Stomach (tissue), 9 donors: ENCODE results near the gene ST6GALNAC5. TPM values are rescaled to one million over a fixed set of nuclear protein-coding genes. Genes with fewer than 3 reads are reported as not detected.

ENCODE experiments used
- DNase-seq, 2 donors: peaks; one replicate each; pipeline versions ENCODE4 v3.0.0 to v3.0.0-alpha.2; 2013 to 2019
- H3K27ac ChIP-seq, 5 donors: fragments of 200-600 bp in 4 of 5; sonication (generic) in 4 of 5; one replicate each; pipeline ENCODE4 v1.5.1; 2013 to 2019; ENCODE audit warnings: mild to moderate bottlenecking in 1 of 5, moderate library complexity in 1 of 5
- H3K27me3 ChIP-seq, 3 donors: fragments of 200-600 bp; sonication (generic); one replicate each; pipeline ENCODE4 v1.5.1; 2017 to 2019; ENCODE audit warnings: mixed run types in 1 of 3
- H3K36me3 ChIP-seq, 4 donors: fragments of 200-600 bp; sonication (generic); 1 replicate in 3 of 4; 2 replicates in 1 of 4; pipeline ENCODE4 v1.5.1; 2016 to 2019
- H3K4me1 ChIP-seq, 4 donors: fragments of 200-600 bp; sonication (generic); one replicate each; pipeline ENCODE4 v1.5.1; 2016 to 2019
- H3K4me3 ChIP-seq, 4 donors: fragments of 200-600 bp; sonication (generic) in 3 of 4; one replicate each; pipeline ENCODE4 v1.5.1; 2016 to 2019; ENCODE audit warnings: mild to moderate bottlenecking in 1 of 4
- H3K9me3 ChIP-seq, 4 donors: fragments of 200-600 bp; sonication (generic); one replicate each; pipeline ENCODE4 v1.5.1; 2016 to 2019
- CTCF ChIP-seq, 7 experiments: fragments of 450-650 bp in 4 of 7; fragments of 200-600 bp in 3 of 7; sonication (generic) in 3 of 7; IDR thresholded peaks; one replicate each; pipeline ENCODE4 v1.5.1; 2016 to 2019; ENCODE audit warnings: antibody characterized with exemption in 7 of 7, control low read depth in 2 of 7, mild to moderate bottlenecking in 1 of 7
- EP300 ChIP-seq: sonication (generic); formaldehyde crosslinking; IDR thresholded peaks from one replicate; pipeline ENCODE4 v1.6.1; 2017; ENCODE audit warnings: antibody characterized with exemption
- POLR2A ChIP-seq, 4 donors: fragments of 450-650 bp; IDR thresholded peaks; one replicate each; pipeline ENCODE4 v1.6.1; 2016; ENCODE audit warnings: antibody characterized with exemption in 4 of 4, control low read depth in 2 of 4, mild to moderate bottlenecking in 1 of 4, moderate library complexity in 1 of 4
- POLR2AphosphoS5 ChIP-seq, 3 donors: sonication (generic); formaldehyde crosslinking; IDR thresholded peaks; one replicate each; pipeline ENCODE4 v1.6.1; 2016; ENCODE audit warnings: antibody characterized with exemption in 3 of 3
- WGBS, 5 donors: extraction: QIAGEN DNeasy Blood & Tissue Kit in 3 of 5; methylation state at CpG; one replicate each; pipeline versions ENCODE4 v1.1.5 to v1.1.7; 2013 to 2018; 5-methylcytosine and 5-hydroxymethylcytosine counted together
- intact Hi-C: fragments of 100-400 bp; cut with DNase I; formaldehyde crosslinking; loops from one replicate; pipeline ENCODE4 v1.15.1; 2023; ENCODE audit warnings: low total_unique reads
- polyA plus RNA-seq, 3 donors: library from polyadenylated mRNA; stranded (reverse); fragments of 200-250 nt; gene quantifications; one replicate each; pipeline ENCODE4 v1.2.3, GENCODE V29; 2013
- total RNA-seq, 5 donors: library from RNA; depleted of rRNA; stranded (reverse); fragments of >200 nt; gene quantifications; one replicate each; pipeline versions ENCODE4 v1.1.0 to v1.2.3, GENCODE V29; 2014 to 2016
- donor health status: healthy with polysubstance abuse.
- donor health status: Bipolar disorder and iron deficiency.
- donor health status: healthy.

The ST6GALNAC5 gene
- total and polyA plus RNA-seq, 8 donors, result 1.3 to 22.0 (median 2.9) TPM; not detected in 1

- Histone ChIP-seq H3K4me1 (no peaks in the 10 kb centered on the region), H3K27ac (no peak overlapping the region), H3K4me3 (no peak overlapping the region), H3K9me3 (no peaks in the 10 kb centered on the region), H3K27me3 (no peaks in the 10 kb centered on the region), H3K36me3 (no peaks in the 10 kb centered on the region)
- intact Hi-C loops, result no loop called here
- no peak for TF ChIP-seq POLR2AphosphoS5 (IDR thresholded peaks at IDR 0.05)
- no peak for TF ChIP-seq CTCF (IDR thresholded peaks at IDR 0.05)
- TF ChIP-seq EP300, result no peak
- TF ChIP-seq POLR2A (IDR thresholded peaks at IDR 0.05), result no peak
- DNase-seq, result no peak
Measured at GRCh38 chr1:76948846-76949245, 81.6 kb downstream of the ST6GALNAC5 start.

- TF ChIP-seq POLR2AphosphoS5 (IDR thresholded peaks at IDR 0.05) (no peak), EP300 (no peak), CTCF (IDR thresholded peaks at IDR 0.05) (no peak), POLR2A (IDR thresholded peaks at IDR 0.05) (no peak)
- no peak overlapping the region for H3K27ac ChIP-seq
- no peaks in the 10 kb centered on the region for H3K36me3 ChIP-seq
- H3K27me3 ChIP-seq, result no peaks in the 10 kb centered on the region
- no peaks in the 10 kb centered on the region for H3K4me1 ChIP-seq
- H3K4me3 ChIP-seq, result no peak overlapping the region
- H3K9me3 ChIP-seq, result no peaks in the 10 kb centered on the region
- no peak for DNase-seq
- WGBS, 5 donors, result 58 to 77% (median 72%) methylated on average over 3 of the region's 3 CpGs
- intact Hi-C loops, result no loop called here
Measured at GRCh38 chr1:76949503-76949902, 82.2 kb downstream of the ST6GALNAC5 start.

- Histone ChIP-seq H3K4me1 (peaks cover 0 to 7% (median 0%) of the 10 kb centered on the region in 4 donors), H3K4me3 (no peak overlapping the region), H3K27ac (no peak overlapping the region), H3K36me3 (no peaks in the 10 kb centered on the region), H3K27me3 (no peaks in the 10 kb centered on the region), H3K9me3 (no peaks in the 10 kb centered on the region)
- intact Hi-C loops, result no loop called here
- DNase-seq, result no peak
- no peak for TF ChIP-seq POLR2A (IDR thresholded peaks at IDR 0.05)
- no peak for TF ChIP-seq CTCF (IDR thresholded peaks at IDR 0.05)
- TF ChIP-seq POLR2AphosphoS5 (IDR thresholded peaks at IDR 0.05), result no peak
- no peak for TF ChIP-seq EP300
- 77 to 91% (median 83%) methylated on average over 2 of the region's 2 CpGs for WGBS, 5 donors
Measured at GRCh38 chr1:76950306-76950705, 83.0 kb downstream of the ST6GALNAC5 start.

- DNase-seq, result no peak
- intact Hi-C loops, result no loop called here
- WGBS, 5 donors, result 24 to 45% (median 43%) methylated on average over 2 of the region's 2 CpGs
- Histone ChIP-seq H3K27ac (no peak overlapping the region), H3K36me3 (no peaks in the 10 kb centered on the region), H3K9me3 (no peaks in the 10 kb centered on the region), H3K4me1 (peaks cover 0 to 15% (median 0%) of the 10 kb centered on the region in 4 donors), H3K4me3 (no peak overlapping the region), H3K27me3 (no peaks in the 10 kb centered on the region)
- TF ChIP-seq POLR2A (IDR thresholded peaks at IDR 0.05) (no peak), CTCF (IDR thresholded peaks at IDR 0.05) (no peak), EP300 (no peak), POLR2AphosphoS5 (IDR thresholded peaks at IDR 0.05) (no peak)
Measured at GRCh38 chr1:76951153-76951552, 83.9 kb downstream of the ST6GALNAC5 start.
